H1 (cell line): ENCODE results near the gene MYH6. TPM values are rescaled to one million over a fixed set of nuclear protein-coding genes. Genes with fewer than 3 reads are reported as not detected.

ENCODE experiments used
- CTCF ChIA-PET: fragments of 300-600 bp; sonication (Branson Sonifier 250); formaldehyde crosslinking; loops from one replicate; lab custom pipeline; 2021; ENCODE audit not compliant: partially characterized antibody; lab: Charles Lee
- POLR2A ChIA-PET: fragments of 300-600 bp; sonication (Branson Sonifier 250); formaldehyde crosslinking; loops from one replicate; lab custom pipeline; 2021; ENCODE audit warnings: inconsistent platforms; ENCODE audit not compliant: partially characterized antibody; lab: Charles Lee
- DNase-seq, 2 experiments: peaks; one replicate each; pipeline versions ENCODE4 v3.0.0 to v3.0.0-alpha.2; 2010 to 2022; ENCODE audit warnings: low spot score in 2 of 2, low read depth in 1 of 2, mixed read lengths in 1 of 2
- FAIRE-seq: peaks from 2 replicates; lab custom pipeline; 2011; peaks lifted over from hg19 to GRCh38; lab: Jason Lieb, UNC
- H2AFZ ChIP-seq: 2 replicates; pipeline ENCODE4 v1.8.1; 2012; ENCODE audit warnings: low read length, inconsistent platforms
- H2AK5ac ChIP-seq: 2 replicates; pipeline ENCODE4 v1.6.1; 2013; ENCODE audit warnings: low read depth, low read length
- H2BK120ac ChIP-seq: replicated peaks from 2 replicates; pipeline ENCODE3; 2013; ENCODE audit warnings: low read depth, low read length, inconsistent platforms
- H2BK12ac ChIP-seq: 2 replicates; pipeline ENCODE4 v1.6.1; 2013; ENCODE audit warnings: low read depth, low read length
- H2BK15ac ChIP-seq: 2 replicates; pipeline ENCODE4 v1.6.1; 2013; ENCODE audit warnings: low read length
- H2BK20ac ChIP-seq: 2 replicates; pipeline ENCODE4 v1.6.1; 2013; ENCODE audit warnings: low read length
- H2BK5ac ChIP-seq: 2 replicates; pipeline ENCODE4 v1.6.1; 2013; ENCODE audit warnings: low read depth, low read length
- H3K14ac ChIP-seq: 2 replicates; pipeline ENCODE4 v1.6.1; 2013; ENCODE audit warnings: inconsistent platforms; ENCODE audit not compliant: insufficient read length
- H3K18ac ChIP-seq: 2 replicates; pipeline ENCODE4 v1.6.1; 2013; ENCODE audit warnings: low read length; ENCODE audit errors: extremely low read depth
- H3K23ac ChIP-seq: 2 replicates; pipeline ENCODE4 v1.6.1; 2013; ENCODE audit warnings: inconsistent platforms; ENCODE audit not compliant: insufficient read length
- H3K23me2 ChIP-seq: 2 replicates; pipeline ENCODE4 v1.6.1; 2013; ENCODE audit warnings: low read depth, low read length
- H3K27ac ChIP-seq: 2 replicates; pipeline ENCODE4 v1.6.1; 2011; ENCODE audit warnings: low read depth, low read length, inconsistent platforms
- H3K27me3 ChIP-seq, 4 experiments: replicated peaks in 1 of 4; 1 replicate in 1 of 4; 2 replicates in 3 of 4; pipeline versions ENCODE4 v1.6.1 to v1.8.1; 2011 to 2013; ENCODE audit warnings: low read length in 3 of 4, mild to moderate bottlenecking in 3 of 4, inconsistent platforms in 2 of 4, mixed read lengths in 2 of 4, moderate library complexity in 1 of 4; ENCODE audit not compliant: control insufficient read depth in 3 of 4, insufficient read depth in 3 of 4; ENCODE audit errors: extremely low read depth in 1 of 4
- H3K36me3 ChIP-seq, 4 experiments: 2 replicates each; pipeline versions ENCODE4 v1.6.1 to v1.8.1; 2011 to 2013; ENCODE audit warnings: mild to moderate bottlenecking in 4 of 4, low read length in 3 of 4, moderate library complexity in 2 of 4, control low read depth in 1 of 4, inconsistent platforms in 1 of 4; ENCODE audit not compliant: insufficient read depth in 4 of 4, control insufficient read depth in 2 of 4
- H3K4ac ChIP-seq: replicated peaks from 2 replicates; pipeline ENCODE3; 2013; ENCODE audit warnings: low read length, low read depth, mixed read lengths, inconsistent platforms; ENCODE audit not compliant: insufficient read length
- H3K4me1 ChIP-seq, 4 experiments: replicated peaks in 1 of 4; 1 replicate in 1 of 4; 2 replicates in 3 of 4; pipeline versions ENCODE4 v1.6.1 to v1.8.1; 2011 to 2013; ENCODE audit warnings: low read length in 3 of 4, inconsistent platforms in 2 of 4, mixed read lengths in 1 of 4; ENCODE audit not compliant: insufficient read depth in 4 of 4, control insufficient read depth in 3 of 4
- H3K4me2 ChIP-seq, 2 experiments: 2 replicates each; pipeline versions ENCODE4 v1.6.1 to v1.8.1; 2011 to 2013; ENCODE audit warnings: low read depth in 2 of 2, low read length in 2 of 2, control low read depth in 1 of 2, inconsistent platforms in 1 of 2, mild to moderate bottlenecking in 1 of 2; ENCODE audit not compliant: insufficient read depth in 1 of 2
- H3K4me3 ChIP-seq, 4 experiments: fragments of 200-600, 300-600 bp in 1 of 4; sonication (generic), shearing (Covaris generic), sonication (Bioruptor Twin) in 1 of 4; 2 replicates each; pipeline versions ENCODE4 v1.5.1 to v1.8.1; 2011 to 2016; ENCODE audit warnings: low read length in 4 of 4, low read depth in 3 of 4, control low read depth in 2 of 4, inconsistent platforms in 2 of 4, mild to moderate bottlenecking in 2 of 4, mixed read lengths in 1 of 4, moderate library complexity in 1 of 4; ENCODE audit not compliant: insufficient read depth in 2 of 4; ENCODE audit errors: extremely low read depth in 1 of 4
- H3K56ac ChIP-seq: replicated peaks from 2 replicates; pipeline ENCODE3; 2013; ENCODE audit warnings: low read depth, mild to moderate bottlenecking, mixed read lengths, low read length, inconsistent platforms; ENCODE audit not compliant: insufficient read length
- H3K79me1 ChIP-seq: 2 replicates; pipeline ENCODE4 v1.6.1; 2013; ENCODE audit warnings: low read depth, low read length, control low read depth
- H3K79me2 ChIP-seq, 2 experiments: 2 replicates each; pipeline versions ENCODE4 v1.6.1 to v1.8.1; 2012 to 2013; ENCODE audit warnings: low read length in 2 of 2, mild to moderate bottlenecking in 2 of 2, inconsistent platforms in 1 of 2; ENCODE audit not compliant: insufficient read depth in 2 of 2, control insufficient read depth in 1 of 2
- H3K9ac ChIP-seq, 4 experiments: replicated peaks in 1 of 4; 1 replicate in 1 of 4; 2 replicates in 3 of 4; pipeline versions ENCODE4 v1.6.1 to v1.8.1; 2011 to 2013; ENCODE audit warnings: low read depth in 3 of 4, low read length in 3 of 4, control low read depth in 2 of 4, mild to moderate bottlenecking in 2 of 4, moderate library complexity in 2 of 4, inconsistent platforms in 1 of 4; ENCODE audit errors: extremely low read depth in 1 of 4
- H3K9me3 ChIP-seq, 2 experiments: 2 replicates each; pipeline versions ENCODE4 v1.6.1 to v1.8.1; 2012 to 2013; ENCODE audit warnings: mild to moderate bottlenecking in 2 of 2, moderate library complexity in 2 of 2, control low read depth in 1 of 2, inconsistent platforms in 1 of 2, low read depth in 1 of 2, low read length in 1 of 2, mixed read lengths in 1 of 2; ENCODE audit not compliant: insufficient read depth in 2 of 2
- H4K20me1 ChIP-seq, 2 experiments: replicated peaks in 1 of 2; 2 replicates each; pipeline versions ENCODE3 to v1.8.1; 2011 to 2013; ENCODE audit warnings: inconsistent platforms in 2 of 2, low read length in 2 of 2, mild to moderate bottlenecking in 1 of 2; ENCODE audit not compliant: insufficient read depth in 2 of 2, control insufficient read depth in 1 of 2
- H4K5ac ChIP-seq: 2 replicates; pipeline ENCODE4 v1.6.1; 2013; ENCODE audit warnings: low read length, low read depth, mixed read lengths, inconsistent platforms; ENCODE audit not compliant: insufficient read length
- H4K8ac ChIP-seq: 2 replicates; pipeline ENCODE4 v1.8.0; 2013; ENCODE audit warnings: mild to moderate bottlenecking, moderate library complexity, low read length, inconsistent platforms; ENCODE audit not compliant: insufficient read depth; ENCODE audit errors: extremely low read depth
- H4K91ac ChIP-seq: replicated peaks from 2 replicates; pipeline ENCODE3; 2013; ENCODE audit warnings: low read length, mixed read lengths, inconsistent platforms; ENCODE audit not compliant: insufficient read length
- ASH2L ChIP-seq: fragments of 200-600, 300-600 bp; sonication (generic); IDR thresholded peaks from one replicate; pipeline ENCODE4 v1.7.1; 2017; ENCODE audit warnings: low read length
- BCL11A ChIP-seq, 2 experiments: IDR thresholded peaks; one replicate each; pipeline ENCODE4 v1.6.1; 2011; ENCODE audit warnings: low read depth in 2 of 2, low read length in 2 of 2, mild to moderate bottlenecking in 2 of 2
- CBX8 ChIP-seq: fragments of 300-800, 300-1000 bp; sonication (generic); IDR thresholded peaks from 2 replicates; pipeline ENCODE4 v1.7.1; 2016; ENCODE audit warnings: low read depth, low read length, borderline replicate concordance
- CHD2 ChIP-seq: IDR thresholded peaks from 2 replicates; pipeline ENCODE4 v1.6.1; 2012; ENCODE audit warnings: low read length, improper control_type of control experiment
- HDAC6 ChIP-seq: IDR thresholded peaks from one replicate; pipeline ENCODE4 v1.7.1; 2012; ENCODE audit warnings: low read depth, mild to moderate bottlenecking, inconsistent platforms, low read length, moderate library complexity
- JUN ChIP-seq: IDR thresholded peaks from 2 replicates; pipeline ENCODE4 v1.6.1; 2011; ENCODE audit warnings: low read depth, mild to moderate bottlenecking, improper control_type of control experiment, low read length
- POLR2A ChIP-seq, 2 experiments: IDR thresholded peaks; 1 replicate in 1 of 2; 2 replicates in 1 of 2; pipeline ENCODE4 v1.6.1; 2011; ENCODE audit warnings: low read depth in 2 of 2, low read length in 2 of 2, mild to moderate bottlenecking in 2 of 2; ENCODE audit errors: control extremely low read depth in 1 of 2
- RBBP5 ChIP-seq: IDR thresholded peaks from 2 replicates; pipeline ENCODE4 v1.7.1; 2012; ENCODE audit warnings: low read depth, mild to moderate bottlenecking, inconsistent platforms, low read length, moderate library complexity, borderline replicate concordance
- RXRA ChIP-seq: IDR thresholded peaks from 2 replicates; pipeline ENCODE4 v1.6.1; 2011; ENCODE audit warnings: low read depth, mild to moderate bottlenecking, low read length, moderate library complexity; ENCODE audit not compliant: insufficient read depth
- WGBS, 2 experiments: shearing (Covaris generic) in 1 of 2; methylation state at CpG; one replicate each; pipeline versions ENCODE4 v1.1.6 to v1.1.7; 2013 to 2015; ENCODE audit warnings: low lambda C conversion rate in 2 of 2, mixed read lengths in 2 of 2, inconsistent platforms in 1 of 2, low coverage in 1 of 2, missing lambda C conversion rate in 1 of 2; ENCODE audit not compliant: insufficient replicate concordance in 2 of 2, insufficient coverage in 1 of 2, insufficient read length in 1 of 2; ENCODE audit errors: extremely low coverage in 1 of 2, missing lambda C conversion rate in 1 of 2; 5-methylcytosine and 5-hydroxymethylcytosine counted together
- polyA plus RNA-seq, 7 experiments: library from polyadenylated mRNA; depleted of rRNA in 3 of 7; stranded (reverse) in 5 of 7; unstranded in 2 of 7; fragments of >200 nt in 5 of 7; fragments of 200-250 nt in 2 of 7; gene quantifications; 1 replicate in 5 of 7; 2 replicates in 1 of 7; 4 replicates in 1 of 7; pipeline versions ENCODE4 v1.2.1 to v1.2.3, GENCODE V29; 2011 to 2013; ENCODE audit warnings: missing spikeins in 2 of 7, mixed read lengths in 2 of 7
- total RNA-seq: library from RNA; stranded (reverse); fragmentation: NEBNext Ultra II Directional; extraction: Animal tissue kit (Norgen Biotek cat#: 25700); gene quantifications from 2 replicates; pipeline ENCODE4 v1.2.1, GENCODE V29; 2021

MYH6 gene
- total and polyA plus RNA-seq, 2 of the 8 experiments (the other 6 are each of a cell fraction or from before 2014, with no cell fraction given) = 0.03 TPM; not detected in 1

GRCh38 chr14:23349156-23349845, 58.8 kb downstream of the MYH6 start:
- Histone ChIP-seq H2AFZ (no peak overlapping the region), H4K91ac (no peak overlapping the region), H3K23ac (no peak overlapping the region), H3K4me1 (peaks cover 1 to 7% (median 2%) of the 10 kb centered on the region in 4 experiments), H3K56ac (no peak overlapping the region), H2BK12ac (no peak overlapping the region), H3K4me3 (no peak overlapping the region), H4K20me1 (peaks cover 0 to 3% of the 10 kb centered on the region in 2 experiments), H3K4me2 (no peak overlapping the region), H3K23me2 (peaks cover 10% of the 10 kb centered on the region), H3K9me3 (no peaks in the 10 kb centered on the region), H3K79me1 (no peaks in the 10 kb centered on the region), H2AK5ac (no peak overlapping the region), H3K9ac (no peak overlapping the region), H3K79me2 (no peaks in the 10 kb centered on the region), H3K27ac (no peak overlapping the region), H3K4ac (no peak overlapping the region), H2BK20ac (no peak overlapping the region), H4K8ac (no peak overlapping the region; the same call in 1 of the 2 replicates), H3K14ac (no peak overlapping the region), H4K5ac (no peak overlapping the region), H2BK15ac (no peak overlapping the region), H3K27me3 (peaks cover 0 to 12% (median 9%) of the 10 kb centered on the region in 4 experiments; a peak in 6 of 7 replicates), H3K18ac (no peak overlapping the region), H2BK120ac (no peak overlapping the region), H3K36me3 (no peaks in the 10 kb centered on the region), H2BK5ac (no peak overlapping the region)
- DNase-seq = no peak
- CTCF ChIA-PET = interaction anchor here (1.0 to 5.9 kb wide), 6 partner anchors 10 to 55 kb away, joined by 3 to 69 read pairs (median 3); no protein-coding TSS in a partner anchor
- no peak for FAIRE-seq
- POLR2A ChIA-PET = interaction anchor here (6.4 kb wide), 1 partner anchor 14 kb away, joined by 73 read pairs; the partner anchor contains the start of gene EFS
- TF ChIP-seq HDAC6 (no peak), CBX8 (no peak), RBBP5 (no peak), ASH2L (no peak), JUN (no peak), POLR2A (IDR thresholded peaks at IDR 0.05; ENCODE audit: control extremely low read depth in 1 of 2, low read depth in 2 of 2, low read length in 2 of 2) (no peak), CHD2 (no peak), BCL11A (IDR thresholded peaks at IDR 0.05; ENCODE audit: low read depth in 2 of 2, low read length in 2 of 2) (no peak), RXRA (no peak)
- WGBS, 2 experiments = 74% methylated on average over 8 of the region's 8 CpGs; no CpG with 5 or more reads in 1 of the 2 experiments
